Measurements from ENCODE around the gene PLCD3. TPM values are rescaled to one million over a fixed set of nuclear protein-coding genes. Genes with fewer than 3 reads are reported as not detected.

PLCD3 gene
- total and polyA plus RNA-seq, 2 of the 13 experiments (the other 11 are each of a cell fraction or from before 2014, with no cell fraction given): 11.3 to 39.1 TPM

DNA sequence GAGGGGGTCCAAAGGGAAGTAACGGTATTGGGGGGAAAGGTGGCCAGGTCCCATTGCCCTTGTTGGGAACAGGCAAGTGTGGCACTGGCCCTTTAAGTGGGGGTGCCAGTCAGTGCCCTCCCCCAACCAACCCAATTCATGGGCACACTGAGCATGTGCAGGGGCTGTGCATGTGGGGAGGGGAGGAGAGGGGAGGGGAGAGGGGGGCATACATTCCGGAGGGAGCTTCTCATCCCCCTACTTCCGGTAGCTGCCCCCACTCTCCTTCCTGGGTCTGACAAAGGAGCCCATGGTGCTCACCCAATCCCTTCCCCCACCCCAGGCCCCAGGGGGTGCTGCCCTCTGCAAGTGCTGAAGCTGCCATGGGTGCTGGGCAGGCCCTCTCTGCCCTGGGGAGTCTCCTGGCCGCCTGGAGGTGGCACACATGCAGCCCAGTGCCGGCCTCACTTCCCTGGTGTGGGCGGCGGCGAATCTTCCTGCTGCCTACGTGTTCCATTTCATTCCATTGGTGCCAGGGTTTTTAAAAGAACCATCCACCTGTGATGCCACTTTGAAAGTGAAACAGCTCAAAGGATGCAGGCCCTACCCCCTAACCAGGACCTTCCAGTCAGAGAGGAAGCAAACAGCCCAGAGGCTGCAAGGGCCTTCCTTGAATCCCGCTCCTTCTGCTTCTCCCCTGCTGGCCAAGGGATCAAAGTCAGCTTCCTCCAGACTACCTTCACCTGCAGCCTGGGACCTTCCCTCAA, 40.4 kb upstream of the PLCD3 start (continued):
- TF ChIP-seq, protein P1, sequence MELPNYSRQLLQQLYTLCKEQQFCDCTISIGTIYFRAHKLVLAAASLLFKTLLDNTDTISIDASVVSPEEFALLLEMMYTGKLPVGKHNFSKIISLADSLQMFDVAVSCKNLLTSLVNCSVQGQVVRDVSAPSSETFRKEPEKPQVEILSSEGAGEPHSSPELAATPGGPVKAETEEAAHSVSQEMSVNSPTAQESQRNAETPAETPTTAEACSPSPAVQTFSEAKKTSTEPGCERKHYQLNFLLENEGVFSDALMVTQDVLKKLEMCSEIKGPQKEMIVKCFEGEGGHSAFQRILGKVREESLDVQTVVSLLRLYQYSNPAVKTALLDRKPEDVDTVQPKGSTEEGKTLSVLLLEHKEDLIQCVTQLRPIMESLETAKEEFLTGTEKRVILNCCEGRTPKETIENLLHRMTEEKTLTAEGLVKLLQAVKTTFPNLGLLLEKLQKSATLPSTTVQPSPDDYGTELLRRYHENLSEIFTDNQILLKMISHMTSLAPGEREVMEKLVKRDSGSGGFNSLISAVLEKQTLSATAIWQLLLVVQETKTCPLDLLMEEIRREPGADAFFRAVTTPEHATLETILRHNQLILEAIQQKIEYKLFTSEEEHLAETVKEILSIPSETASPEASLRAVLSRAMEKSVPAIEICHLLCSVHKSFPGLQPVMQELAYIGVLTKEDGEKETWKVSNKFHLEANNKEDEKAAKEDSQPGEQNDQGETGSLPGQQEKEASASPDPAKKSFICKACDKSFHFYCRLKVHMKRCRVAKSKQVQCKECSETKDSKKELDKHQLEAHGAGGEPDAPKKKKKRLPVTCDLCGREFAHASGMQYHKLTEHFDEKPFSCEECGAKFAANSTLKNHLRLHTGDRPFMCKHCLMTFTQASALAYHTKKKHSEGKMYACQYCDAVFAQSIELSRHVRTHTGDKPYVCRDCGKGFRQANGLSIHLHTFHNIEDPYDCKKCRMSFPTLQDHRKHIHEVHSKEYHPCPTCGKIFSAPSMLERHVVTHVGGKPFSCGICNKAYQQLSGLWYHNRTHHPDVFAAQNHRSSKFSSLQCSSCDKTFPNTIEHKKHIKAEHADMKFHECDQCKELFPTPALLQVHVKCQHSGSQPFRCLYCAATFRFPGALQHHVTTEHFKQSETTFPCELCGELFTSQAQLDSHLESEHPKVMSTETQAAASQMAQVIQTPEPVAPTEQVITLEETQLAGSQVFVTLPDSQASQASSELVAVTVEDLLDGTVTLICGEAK (IDR thresholded peaks at IDR 0.05): no peak; the same call in 1 of the 2 replicates
- TF ChIP-seq, protein P1 (CRISPR knock-in tag; IDR thresholded peaks at IDR 0.05): peak; percentile 7; the same call in 1 of the 2 replicates
- no peak for TF ChIP-seq MLXIP (CRISPR knock-in tag; IDR thresholded peaks at IDR 0.05; ENCODE audit: borderline replicate concordance)
